Thoracic aorta (tissue), 2 donors: ENCODE measurements around the gene FAM171A1. TPM values are rescaled to one million over a fixed set of nuclear protein-coding genes. Genes with fewer than 3 reads are reported as not detected.

Experiments used
- ATAC-seq: fragments of 150-250 bp; one replicate; pipeline ENCODE4 v1.8.0; 2017; ENCODE audit warnings: low read depth; ENCODE audit not compliant: insufficient number of reproducible peaks, low FRiP score
- DNase-seq: peaks from one replicate; pipeline ENCODE4 v3.0.0-alpha.2; 2020; ENCODE audit warnings: low spot score
- H3K27ac ChIP-seq, 2 donors: fragments of 200-600 bp; sonication (generic); 1 replicate in 1 of 2; 2 replicates in 1 of 2; pipeline ENCODE4 v1.5.1; 2016; ENCODE audit warnings: mild to moderate bottlenecking in 2 of 2, moderate library complexity in 2 of 2
- H3K27me3 ChIP-seq: fragments of 200-600 bp; sonication (generic); replicated peaks from 2 replicates; pipeline ENCODE4 v1.6.0; 2016; ENCODE audit warnings: mild to moderate bottlenecking; ENCODE audit not compliant: insufficient read depth
- H3K36me3 ChIP-seq: fragments of 200-600 bp; sonication (generic); one replicate; pipeline ENCODE4 v1.5.1; 2016
- H3K4me1 ChIP-seq, 2 donors: fragments of 200-600 bp; sonication (generic); 1 replicate in 1 of 2; 2 replicates in 1 of 2; pipeline versions ENCODE4 v1.5.1 to v1.6.0; 2016; ENCODE audit warnings: low read depth in 2 of 2, mild to moderate bottlenecking in 1 of 2; ENCODE audit not compliant: control insufficient read depth in 1 of 2
- H3K4me3 ChIP-seq: fragments of 200-600 bp; sonication (generic); 2 replicates; pipeline ENCODE4 v1.5.1; 2016; ENCODE audit warnings: mild to moderate bottlenecking
- H3K9me3 ChIP-seq: fragments of 200-600 bp; sonication (generic); 2 replicates; pipeline ENCODE4 v1.5.1; 2016
- total RNA-seq, 2 donors: library from RNA; depleted of rRNA; stranded (reverse); fragments of >200 nt; gene quantifications; one replicate each; pipeline versions ENCODE4 v1.1.0 to v1.2.3, GENCODE V29; 2016
- TF ChIP-seq, protein P1 (sequence below): fragments of 200-600 bp; sonication (generic); IDR thresholded peaks from one replicate; pipeline ENCODE4 v1.5.1; 2019; ENCODE audit warnings: antibody characterized with exemption

Gene FAM171A1
- total RNA-seq, 2 donors from 2014 or later = 14.8 to 28.7 TPM

DNA sequence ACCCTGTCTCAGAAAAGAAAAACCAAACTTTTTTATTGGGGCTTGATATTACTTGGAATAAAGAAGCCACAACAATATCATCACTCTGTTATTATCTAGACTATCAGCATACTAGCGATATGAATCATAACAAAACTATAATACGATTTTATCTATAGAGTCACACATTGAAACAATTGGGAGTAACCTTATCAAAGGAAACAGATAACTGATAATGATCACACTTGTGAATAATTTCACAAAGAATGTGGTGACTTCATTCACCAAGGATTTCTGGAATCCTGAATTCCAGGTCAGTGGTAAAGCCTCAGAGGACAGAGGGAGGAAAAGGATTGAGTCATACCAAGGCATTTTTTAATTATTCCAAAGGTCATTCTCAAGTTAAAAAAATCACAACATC, 170.5 kb downstream of the FAM171A1 start:
- Histone ChIP-seq H3K36me3 (no peaks in the 10 kb centered on the region), H3K27ac (no peak overlapping the region), H3K27me3 (no peaks in the 10 kb centered on the region), H3K4me1 (no peaks in the 10 kb centered on the region), H3K9me3 (no peaks in the 10 kb centered on the region), H3K4me3 (no peak overlapping the region)
- DNase-seq = no peak
- TF ChIP-seq, protein P1, sequence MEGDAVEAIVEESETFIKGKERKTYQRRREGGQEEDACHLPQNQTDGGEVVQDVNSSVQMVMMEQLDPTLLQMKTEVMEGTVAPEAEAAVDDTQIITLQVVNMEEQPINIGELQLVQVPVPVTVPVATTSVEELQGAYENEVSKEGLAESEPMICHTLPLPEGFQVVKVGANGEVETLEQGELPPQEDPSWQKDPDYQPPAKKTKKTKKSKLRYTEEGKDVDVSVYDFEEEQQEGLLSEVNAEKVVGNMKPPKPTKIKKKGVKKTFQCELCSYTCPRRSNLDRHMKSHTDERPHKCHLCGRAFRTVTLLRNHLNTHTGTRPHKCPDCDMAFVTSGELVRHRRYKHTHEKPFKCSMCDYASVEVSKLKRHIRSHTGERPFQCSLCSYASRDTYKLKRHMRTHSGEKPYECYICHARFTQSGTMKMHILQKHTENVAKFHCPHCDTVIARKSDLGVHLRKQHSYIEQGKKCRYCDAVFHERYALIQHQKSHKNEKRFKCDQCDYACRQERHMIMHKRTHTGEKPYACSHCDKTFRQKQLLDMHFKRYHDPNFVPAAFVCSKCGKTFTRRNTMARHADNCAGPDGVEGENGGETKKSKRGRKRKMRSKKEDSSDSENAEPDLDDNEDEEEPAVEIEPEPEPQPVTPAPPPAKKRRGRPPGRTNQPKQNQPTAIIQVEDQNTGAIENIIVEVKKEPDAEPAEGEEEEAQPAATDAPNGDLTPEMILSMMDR = no peak
- ATAC-seq = no peak

- no peaks in the 10 kb centered on the region for H3K36me3 ChIP-seq
- H3K9me3 ChIP-seq = no peaks in the 10 kb centered on the region
- ATAC-seq (no peak), DNase-seq (no peak)
- no peak overlapping the region for H3K4me3 ChIP-seq
- no peaks in the 10 kb centered on the region for H3K4me1 ChIP-seq
- H3K27me3 ChIP-seq = no peaks in the 10 kb centered on the region
- H3K27ac ChIP-seq = no peak overlapping the region
- TF ChIP-seq, protein P1 = no peak
Observed at GRCh38 chr10:15197911-15198310, 173.2 kb downstream of the FAM171A1 start.

DNA sequence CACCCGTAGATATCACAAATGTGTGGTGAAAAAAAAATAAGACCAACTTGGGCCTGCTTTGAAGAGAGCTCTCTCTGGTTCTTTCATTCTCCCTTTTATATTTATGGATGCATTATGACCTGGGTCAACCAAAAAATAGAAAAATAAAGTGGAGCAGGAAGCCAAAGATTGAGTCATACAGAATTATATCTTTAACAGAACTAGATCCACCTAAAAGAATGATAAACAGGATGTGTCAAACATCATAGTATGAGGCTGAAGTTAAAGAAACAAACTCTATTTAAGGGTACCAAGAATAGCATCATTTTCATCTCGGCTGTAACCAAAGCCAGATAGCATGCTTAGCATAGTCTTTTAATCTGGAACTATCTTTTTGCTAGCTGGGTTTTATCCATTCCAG, 173.8 kb downstream of the FAM171A1 start:
- TF ChIP-seq, protein P1 = no peak
- H3K36me3 ChIP-seq = no peaks in the 10 kb centered on the region
- no peak for ATAC-seq

DNA sequence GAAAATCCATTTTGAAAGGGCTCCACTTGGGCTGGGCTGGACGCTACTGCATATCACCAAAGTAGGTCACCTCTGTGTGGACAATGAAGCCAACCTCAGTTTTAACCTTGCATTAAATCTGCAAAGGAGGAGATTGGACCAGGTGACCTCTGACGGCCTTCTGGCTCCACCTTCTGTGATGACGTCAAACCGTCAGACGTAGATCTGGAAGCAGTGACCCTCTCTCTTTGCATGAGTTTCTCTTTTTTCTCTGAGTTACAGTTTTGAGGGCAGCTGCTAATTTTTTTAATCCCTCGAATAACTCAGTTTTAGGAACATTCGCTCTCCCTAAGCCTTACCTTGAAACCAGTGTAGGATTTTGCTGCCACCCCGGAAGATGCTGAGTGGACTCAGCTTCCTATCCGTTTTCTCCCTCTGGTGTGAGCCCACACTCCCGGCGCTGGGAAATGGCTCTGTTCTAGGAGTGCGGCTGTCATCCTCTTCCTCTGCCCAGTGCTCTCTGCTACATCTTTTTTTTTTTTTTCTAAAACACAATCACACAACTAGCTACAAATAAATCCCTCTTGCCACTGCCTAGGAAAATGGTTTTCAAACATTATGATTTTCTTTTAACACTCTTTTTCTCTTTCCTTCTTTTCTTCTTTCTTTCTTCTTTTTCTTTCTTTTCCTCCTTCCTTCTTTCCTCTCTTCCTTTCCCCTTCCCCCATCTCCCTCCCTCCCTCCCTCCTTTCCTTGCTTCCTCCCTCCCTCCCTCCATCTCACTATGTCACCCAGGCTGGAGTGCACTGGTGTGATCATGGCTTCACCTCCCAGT, 174.9 kb downstream of the FAM171A1 start:
- no peak for ATAC-seq
- Histone ChIP-seq H3K4me3 (peak overlapping the region; percentile 28), H3K27ac (no peak overlapping the region)

More for the DNA sequence above, 173.8 kb downstream of the FAM171A1 start:
- no peaks in the 10 kb centered on the region for H3K27me3 ChIP-seq
- no peaks in the 10 kb centered on the region for H3K4me1 ChIP-seq
- no peak overlapping the region for H3K4me3 ChIP-seq
- DNase-seq = no peak
- no peaks in the 10 kb centered on the region for H3K9me3 ChIP-seq
- H3K27ac ChIP-seq = no peak overlapping the region

DNA sequence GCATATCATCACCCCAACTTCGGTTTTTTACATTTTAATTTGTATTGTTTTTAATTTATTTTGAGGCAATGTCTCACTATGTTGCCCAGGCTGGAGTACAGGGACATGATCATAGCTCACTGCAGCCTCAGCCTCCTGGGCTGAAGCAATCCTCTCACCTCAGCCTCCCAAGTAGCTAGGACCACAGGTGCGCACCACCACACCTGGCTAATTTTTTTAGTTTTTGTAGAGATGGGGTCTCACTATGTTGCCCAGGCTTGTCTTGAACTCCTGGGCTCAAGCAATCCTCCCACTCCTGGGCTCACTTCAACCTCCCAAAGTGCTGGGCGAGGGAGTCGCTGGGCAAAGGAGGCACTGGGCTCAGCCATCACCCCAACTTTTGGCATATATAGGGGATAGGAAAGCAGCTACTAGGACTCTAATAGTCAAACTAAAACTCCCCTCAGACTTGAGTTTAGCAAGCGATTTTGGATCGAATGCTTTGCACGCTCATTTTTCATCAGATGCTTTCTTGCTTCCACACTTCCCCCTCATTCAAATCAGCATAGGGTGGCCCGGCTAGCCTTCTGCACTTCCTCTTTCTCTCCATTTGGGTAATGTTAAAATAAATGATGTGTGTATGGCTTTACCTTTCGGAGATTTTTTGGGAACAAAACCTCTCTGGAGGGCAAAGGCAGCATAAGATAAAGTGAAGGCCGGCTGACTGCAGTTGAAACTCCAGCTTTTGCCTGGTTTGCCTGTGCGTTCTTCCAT, 181.8 kb downstream of the FAM171A1 start:
- Histone ChIP-seq H3K9me3 (no peaks in the 10 kb centered on the region), H3K27ac (no peak overlapping the region), H3K4me1 (no peaks in the 10 kb centered on the region), H3K27me3 (no peaks in the 10 kb centered on the region), H3K4me3 (no peak overlapping the region), H3K36me3 (no peaks in the 10 kb centered on the region)
- no peak for DNase-seq
- TF ChIP-seq, protein P1 = no peak
- no peak for ATAC-seq

More for the DNA sequence above, 174.9 kb downstream of the FAM171A1 start:
- Histone ChIP-seq H3K27me3 (no peaks in the 10 kb centered on the region), H3K4me1 (no peaks in the 10 kb centered on the region), H3K9me3 (no peaks in the 10 kb centered on the region), H3K36me3 (no peaks in the 10 kb centered on the region)
- DNase-seq = no peak
- TF ChIP-seq, protein P1 = no peak
